ENCODE results near the gene TSFM. TPM values are rescaled to one million over a fixed set of nuclear protein-coding genes. Genes with fewer than 3 reads are reported as not detected.

TSFM gene
- polyA plus RNA-seq, 5 donors, result 24.1 to 37.1 (median 35.6) TPM

Other genes with a start within 250 kb of the TSFM start
- gene DCTN2, start 235.6 kb upstream of the TSFM start, polyA plus RNA-seq (ENCODE audit: insufficient read depth in 1 of 5, insufficient read length in 5 of 5, low replicate concordance in 1 of 5), result 100 to 1,000 TPM; 149 to 169 (median 154) TPM
- 1 to 10 TPM; 4.6 to 6.1 (median 5.1) TPM for gene KIF5A, start 232.7 kb upstream of the TSFM start, polyA plus RNA-seq (ENCODE audit: insufficient read depth in 1 of 5, insufficient read length in 5 of 5, low replicate concordance in 1 of 5)
- 10 to 100 TPM; 18.1 to 22.8 (median 20.1) TPM for gene PIP4K2C, start 191.6 kb upstream of the TSFM start, polyA plus RNA-seq (ENCODE audit: insufficient read depth in 1 of 5, insufficient read length in 5 of 5, low replicate concordance in 1 of 5)
- 10 to 100 TPM; 52.7 to 65.6 (median 61.0) TPM for gene DTX3, start 178.0 kb upstream of the TSFM start, polyA plus RNA-seq (ENCODE audit: insufficient read depth in 1 of 5, insufficient read length in 5 of 5, low replicate concordance in 1 of 5)
- gene ARHGEF25, start 171.4 kb upstream of the TSFM start, polyA plus RNA-seq (ENCODE audit: insufficient read depth in 1 of 5, insufficient read length in 5 of 5, low replicate concordance in 1 of 5), result 10 to 100 TPM; 38.6 to 50.4 (median 46.4) TPM
- gene B4GALNT1, start 149.6 kb upstream of the TSFM start, polyA plus RNA-seq (ENCODE audit: insufficient read depth in 1 of 5, insufficient read length in 5 of 5, low replicate concordance in 1 of 5), result 1 to 10 TPM in 4 of 5 donors, under 1 TPM in 1; 0.82 to 1.7 (median 1.6) TPM
- gene OS9, start 88.7 kb upstream of the TSFM start, polyA plus RNA-seq (ENCODE audit: insufficient read depth in 1 of 5, insufficient read length in 5 of 5, low replicate concordance in 1 of 5), result 100 to 1,000 TPM; 194 to 241 (median 220) TPM
- gene AGAP2, start 44.0 kb upstream of the TSFM start, polyA plus RNA-seq (ENCODE audit: insufficient read depth in 1 of 5, insufficient read length in 5 of 5, low replicate concordance in 1 of 5), result 1 to 10 TPM in 1 of 5 donors, under 1 TPM in 4; 0.27 to 1.1 (median 0.61) TPM
- 10 to 100 TPM; 68.8 to 94.6 (median 79.4) TPM for gene TSPAN31, start 37.7 kb upstream of the TSFM start, polyA plus RNA-seq (ENCODE audit: insufficient read depth in 1 of 5, insufficient read length in 5 of 5, low replicate concordance in 1 of 5)
- gene CDK4, start 30.5 kb upstream of the TSFM start, polyA plus RNA-seq (ENCODE audit: insufficient read depth in 1 of 5, insufficient read length in 5 of 5, low replicate concordance in 1 of 5), result 100 to 1,000 TPM; 221 to 296 (median 246) TPM
- 10 to 100 TPM; 15.6 to 22.5 (median 19.9) TPM for gene MARCHF9, start 27.7 kb upstream of the TSFM start, polyA plus RNA-seq (ENCODE audit: insufficient read depth in 1 of 5, insufficient read length in 5 of 5, low replicate concordance in 1 of 5)
- gene CYP27B1, start 15.7 kb upstream of the TSFM start, polyA plus RNA-seq (ENCODE audit: insufficient read depth in 1 of 5, insufficient read length in 5 of 5, low replicate concordance in 1 of 5), result 1 to 10 TPM in 4 of 5 donors, under 1 TPM in 1; 0.99 to 2.5 (median 1.5) TPM
- 10 to 100 TPM; 26.2 to 41.1 (median 31.3) TPM for gene METTL1, start 10.7 kb upstream of the TSFM start, polyA plus RNA-seq (ENCODE audit: insufficient read depth in 1 of 5, insufficient read length in 5 of 5, low replicate concordance in 1 of 5)
- 10 to 100 TPM; 15.6 to 18.6 (median 17.2) TPM for gene EEF1AKMT3, start 10.2 kb upstream of the TSFM start, polyA plus RNA-seq (ENCODE audit: insufficient read depth in 1 of 5, insufficient read length in 5 of 5, low replicate concordance in 1 of 5)
- gene AVIL, start 35.9 kb downstream of the TSFM start, polyA plus RNA-seq (ENCODE audit: insufficient read depth in 1 of 5, insufficient read length in 5 of 5, low replicate concordance in 1 of 5), result 10 to 100 TPM; 10.8 to 18.6 (median 15.7) TPM
- 100 to 1,000 TPM; 256 to 312 (median 291) TPM for gene CTDSP2, start 63.9 kb downstream of the TSFM start, polyA plus RNA-seq (ENCODE audit: insufficient read depth in 1 of 5, insufficient read length in 5 of 5, low replicate concordance in 1 of 5)
- 10 to 100 TPM in 3 of 5 donors, 1 to 10 TPM in 2; 7.2 to 13.9 (median 11.4) TPM for gene ATP23, start 158.8 kb downstream of the TSFM start, polyA plus RNA-seq (ENCODE audit: insufficient read depth in 1 of 5, insufficient read length in 5 of 5, low replicate concordance in 1 of 5)

Data from right lung (tissue), 5 donors.